ENCODE results near the gene ZFP1.

The ZFP1 gene

DNA sequence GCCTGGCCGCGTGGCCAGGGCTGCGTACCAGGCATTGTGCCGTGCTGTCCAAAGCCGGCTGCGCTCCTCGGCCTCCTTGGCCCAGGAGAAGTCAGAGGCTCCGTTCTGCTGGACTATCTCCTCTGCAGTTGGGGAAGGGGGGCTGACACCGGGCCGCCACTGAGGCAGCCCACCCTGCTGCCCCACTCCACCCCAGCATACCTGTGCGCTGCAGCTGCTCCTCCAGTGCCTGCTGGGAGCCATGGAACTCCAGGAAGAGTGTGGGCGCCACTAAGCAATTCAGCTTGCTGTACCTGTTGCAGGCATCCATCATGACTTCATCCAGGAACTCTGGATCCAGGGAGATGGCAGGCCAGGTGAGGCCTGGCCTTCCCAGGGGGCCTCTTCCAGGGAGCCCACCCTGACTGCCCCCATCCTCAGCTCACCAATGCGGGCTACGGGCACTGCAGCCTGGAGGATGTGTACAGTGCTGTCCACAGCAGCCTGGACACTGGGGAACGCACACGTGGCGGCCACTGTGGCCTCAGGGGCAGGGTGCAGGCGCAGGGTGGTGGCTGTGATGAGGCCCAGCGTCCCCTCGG, 34.7 kb upstream of the ZFP1 start:
- no peak for DNase-seq

DNA sequence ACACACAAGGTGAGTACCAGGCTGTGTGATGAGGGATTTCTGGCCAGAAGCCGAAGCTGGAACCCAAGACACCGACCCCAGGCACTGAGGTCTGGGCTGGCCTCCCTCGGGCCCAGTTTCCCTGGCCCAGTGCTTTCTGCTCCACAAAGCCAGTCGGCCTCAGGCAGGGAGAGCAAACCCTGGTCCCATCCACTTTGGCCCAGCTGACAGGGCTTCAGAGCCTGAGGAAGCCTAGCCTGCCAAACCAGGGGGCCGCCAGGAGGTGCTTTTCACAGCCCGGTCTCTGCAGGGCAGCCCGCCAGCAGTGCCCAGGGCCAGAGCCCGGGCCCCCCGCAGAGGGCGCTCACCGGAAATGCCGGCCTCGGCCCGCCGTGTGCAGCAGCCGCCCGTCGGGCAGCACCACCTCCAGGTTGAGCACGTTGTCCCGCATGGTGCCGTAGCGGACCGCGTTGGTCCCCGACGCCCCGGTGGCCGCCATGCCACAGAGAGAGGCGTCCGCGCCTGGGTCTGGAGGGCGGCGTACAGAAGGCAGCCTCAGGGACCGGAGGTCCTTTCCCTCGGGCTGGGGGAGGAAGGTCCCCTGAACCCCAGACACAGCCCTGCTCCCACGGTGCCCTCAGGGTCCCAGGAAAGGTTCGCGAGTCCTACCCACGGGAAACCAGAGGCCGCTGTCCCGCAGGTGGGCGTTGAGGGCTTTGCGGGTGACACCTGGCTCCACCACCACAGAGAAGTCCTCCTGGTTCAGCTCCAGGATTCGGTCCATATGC, 34.0 kb upstream of the ZFP1 start:
- DNase-seq, result no peak

DNA sequence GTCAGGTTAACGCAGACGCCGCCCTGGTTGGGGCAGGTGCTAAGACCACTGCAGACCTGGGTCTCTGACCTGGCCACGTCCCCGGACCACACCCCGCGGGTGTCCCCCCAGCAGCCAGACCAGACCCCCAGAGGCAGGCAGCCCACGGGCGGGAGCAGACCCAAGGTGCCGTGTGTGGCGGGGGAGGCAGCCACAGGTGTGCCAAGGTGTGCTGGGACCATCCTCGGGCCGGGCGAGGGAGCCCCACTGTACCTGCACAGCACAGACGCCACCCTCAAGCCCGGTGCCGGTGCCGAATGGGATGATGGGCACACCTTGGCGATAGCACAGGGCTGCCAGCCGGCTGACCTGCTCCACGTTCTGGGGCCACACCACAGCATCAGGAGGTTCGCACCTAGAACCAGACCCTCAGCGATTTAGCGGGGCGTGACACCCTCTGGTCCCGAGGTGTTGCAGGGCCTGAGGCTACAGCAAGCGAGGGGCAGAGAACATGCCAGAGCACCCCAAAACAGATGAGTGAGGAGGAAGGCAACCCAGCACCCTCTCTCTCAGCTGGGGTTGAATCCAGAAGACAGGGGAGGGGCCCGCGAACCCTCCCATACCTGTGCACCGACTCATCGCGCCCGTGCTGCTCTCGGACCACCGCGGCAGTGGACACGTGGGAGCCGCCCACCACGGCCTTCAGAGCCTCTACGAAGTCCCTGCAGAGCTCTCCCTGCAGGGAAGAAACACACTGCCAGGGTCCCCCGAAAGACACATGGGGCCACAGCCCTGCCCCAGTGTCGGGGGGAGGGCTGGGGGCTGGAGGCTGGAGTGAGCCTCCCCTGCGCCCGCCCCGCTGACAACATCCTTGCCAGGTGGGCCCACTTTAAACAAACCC, 33.1 kb upstream of the ZFP1 start:
- DNase-seq, result no peak

DNA sequence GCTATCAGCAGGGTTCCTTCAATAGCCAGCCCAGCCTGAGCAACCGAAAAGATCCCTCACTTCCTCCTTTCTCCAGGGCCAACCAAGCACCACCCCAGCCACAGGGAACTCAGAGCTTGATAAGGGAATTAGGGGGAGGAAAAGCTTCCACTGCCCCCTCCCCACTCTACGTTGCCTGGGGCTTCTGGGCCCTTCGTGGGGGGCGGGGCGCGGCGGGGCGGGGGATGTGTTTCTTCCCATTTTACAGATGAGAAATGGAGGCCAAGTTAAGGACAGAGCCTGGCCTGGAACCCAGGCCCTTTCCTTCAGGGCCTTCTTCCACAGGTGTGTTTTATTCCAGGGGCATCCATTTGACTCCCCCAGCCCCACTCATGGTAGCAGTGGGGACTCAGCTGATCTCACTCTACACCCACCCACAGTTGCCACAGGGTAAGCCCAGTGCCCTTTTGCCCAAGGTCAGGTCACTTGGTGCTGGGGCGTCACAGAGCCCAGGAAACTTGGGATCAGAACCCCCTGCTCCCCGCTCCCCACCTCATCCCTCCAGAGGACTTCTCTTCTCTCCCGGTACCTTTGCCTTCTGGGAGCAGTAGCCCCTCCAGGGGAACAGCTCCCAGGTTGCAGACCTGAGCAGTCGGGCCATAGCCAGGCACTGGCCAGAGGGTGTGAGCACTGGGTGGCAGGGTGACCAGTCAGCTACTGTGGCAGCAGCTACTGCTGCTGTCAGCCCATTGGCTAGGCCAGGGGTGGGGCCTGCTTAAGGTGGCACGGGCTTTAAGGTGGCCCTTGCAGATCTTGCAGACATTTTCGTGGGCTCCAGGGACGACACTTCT, 32.0 kb upstream of the ZFP1 start, which contains the start of gene LDHD:
Gene LDHD, minus strand, starts transcription at position 700 of the 830 bp plus-strand sequence. Its CDS starts 60 bp downstream, at position 640.
- DNase-seq, result peak in 1 of 3 experiments; percentile 4

DNA sequence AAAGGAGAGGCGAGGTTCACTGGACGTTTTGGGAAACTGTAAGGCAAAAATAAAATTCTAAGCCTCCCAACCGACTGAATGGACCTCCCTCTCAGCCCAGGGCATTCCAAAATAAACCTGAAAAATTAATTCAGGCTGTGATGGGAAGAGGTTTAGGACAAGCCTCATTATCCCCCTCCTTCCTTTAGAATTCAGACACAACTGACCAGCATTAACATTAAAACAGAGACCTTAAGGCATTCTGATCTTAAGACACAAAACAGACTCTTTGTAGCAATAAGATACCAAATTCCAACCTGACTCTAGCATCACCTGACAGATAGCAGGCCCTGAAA, 31.4 kb upstream of the ZFP1 start:
- DNase-seq, result no peak

DNA sequence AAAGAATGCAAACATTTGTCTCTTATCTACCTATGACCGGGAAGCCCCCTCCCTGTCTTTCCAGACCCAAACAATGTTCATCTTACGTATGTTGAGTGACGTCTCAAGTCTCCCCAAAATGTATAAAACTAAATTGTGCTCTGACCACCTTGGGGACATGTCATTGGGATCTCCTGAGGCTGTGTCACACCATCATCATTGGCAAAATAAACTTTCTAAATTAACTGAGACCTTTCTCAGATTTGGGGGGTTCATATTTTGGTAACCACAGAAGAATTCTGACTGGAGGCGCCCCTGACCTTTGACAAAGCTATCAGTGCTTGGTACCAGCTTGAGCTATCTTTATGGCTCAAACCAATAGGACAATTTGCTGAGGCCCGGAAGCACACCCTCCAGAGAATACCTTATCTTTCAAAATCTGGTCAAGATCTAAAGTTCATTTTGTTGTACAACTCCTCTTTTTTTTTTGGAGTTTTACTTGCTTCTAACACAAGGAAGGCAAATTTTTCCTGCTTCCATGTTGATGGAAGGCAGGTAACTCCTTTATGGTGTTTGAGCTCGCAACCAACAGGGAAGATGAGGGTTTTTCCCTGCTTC, 29.3 kb upstream of the ZFP1 start:
- no peak for DNase-seq

DNA sequence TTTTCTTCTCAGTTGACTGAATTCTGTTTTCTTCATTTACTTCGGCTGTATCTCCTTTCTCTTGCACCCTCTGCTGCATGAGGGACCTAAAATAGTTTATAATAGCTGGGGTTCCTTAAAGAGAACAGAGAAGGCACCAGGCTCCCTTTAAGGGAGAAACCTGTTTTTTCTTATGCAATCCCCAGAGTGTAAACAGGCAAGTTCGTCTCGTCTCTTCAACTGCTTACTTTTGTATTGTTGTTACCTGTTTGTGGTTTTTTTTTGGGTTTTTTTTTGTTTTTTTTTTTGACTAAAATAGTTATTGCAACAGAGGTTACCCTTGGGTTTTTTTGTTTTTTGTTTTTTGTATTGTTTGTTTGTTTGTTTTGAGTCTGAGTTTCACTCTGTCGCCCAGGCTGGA, 28.1 kb upstream of the ZFP1 start:
- no peak for DNase-seq

DNA sequence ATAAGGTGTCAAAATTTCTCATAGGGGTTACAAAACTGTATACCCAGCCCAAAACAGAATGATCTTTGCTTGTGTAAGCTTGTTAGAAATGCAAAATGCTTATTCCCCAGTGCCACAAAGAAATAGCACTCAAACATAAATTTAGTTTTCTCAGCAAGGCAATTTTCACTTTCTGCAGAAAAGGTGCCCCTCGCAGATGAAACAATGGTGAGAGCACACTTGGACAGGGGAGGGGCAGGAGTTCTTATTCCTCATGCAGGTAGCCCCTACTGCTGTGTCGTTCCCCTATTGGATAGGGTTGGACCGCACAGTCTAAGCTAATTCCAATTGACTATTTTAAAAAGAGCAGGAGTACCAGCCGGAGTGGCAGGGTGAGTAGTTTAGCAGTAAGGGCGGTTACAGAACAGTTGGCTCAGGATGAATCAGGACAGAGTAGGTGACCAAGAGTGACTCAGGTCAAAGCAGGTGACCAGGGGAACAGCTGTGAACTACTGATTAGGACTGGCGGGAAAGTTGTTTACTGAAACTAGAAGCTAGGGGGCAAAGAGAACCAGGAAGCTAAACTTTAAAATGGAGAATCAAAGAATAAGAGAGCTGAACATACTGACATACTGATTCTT, 26.3 kb upstream of the ZFP1 start:
- no peak for DNase-seq

DNA sequence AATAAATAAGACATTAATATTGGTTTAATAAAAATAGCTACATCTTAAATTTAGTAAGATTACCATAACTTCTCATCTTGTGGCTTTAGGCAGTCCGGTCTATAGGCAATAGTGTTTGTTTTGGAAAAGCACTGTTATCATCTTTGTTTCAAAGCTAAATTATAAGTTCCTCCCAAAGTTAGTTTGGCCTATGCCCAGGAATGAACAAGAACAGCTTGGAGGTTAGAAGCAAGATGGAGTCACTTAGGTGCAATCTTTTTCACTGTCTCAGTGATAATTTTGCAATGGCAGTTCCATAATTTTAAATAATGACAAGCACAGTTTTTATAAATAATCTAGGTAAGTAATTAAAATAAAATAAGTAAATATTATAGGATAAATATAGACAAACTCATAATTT, 25.7 kb upstream of the ZFP1 start:
- no peak for DNase-seq

DNA sequence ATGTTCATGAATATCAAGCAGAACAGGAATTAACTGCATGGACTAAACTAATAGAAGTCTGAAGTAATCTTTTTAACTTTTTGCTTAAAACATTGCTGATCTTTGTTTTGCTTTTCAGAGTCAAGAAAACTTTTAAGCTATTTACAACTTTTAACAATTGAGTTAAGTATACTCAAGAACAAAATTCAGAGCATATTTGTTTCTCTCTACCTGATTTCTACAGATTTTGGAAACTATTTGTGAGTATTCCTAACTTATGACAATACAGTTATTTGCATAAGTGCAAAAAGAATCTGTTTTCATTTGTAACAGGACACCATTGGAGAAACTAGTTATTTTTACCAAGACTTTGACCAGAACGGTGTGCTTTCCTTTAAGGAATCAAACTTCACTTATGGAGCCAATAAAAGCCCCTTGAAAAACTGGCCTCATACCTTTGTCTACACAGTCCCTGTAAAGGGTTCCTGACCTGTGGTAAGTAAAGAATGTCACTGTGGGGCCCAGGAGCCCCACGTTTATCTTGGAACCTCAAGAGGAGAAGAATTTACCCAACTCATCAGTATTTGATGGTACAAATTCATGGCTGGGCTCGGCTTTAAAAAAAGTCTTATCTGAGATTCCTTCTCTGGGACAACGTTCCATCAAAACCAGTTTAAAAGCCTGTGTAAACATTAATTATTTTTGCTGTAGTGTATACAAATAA, 20.5 kb upstream of the ZFP1 start:
- DNase-seq, result no peak

DNA sequence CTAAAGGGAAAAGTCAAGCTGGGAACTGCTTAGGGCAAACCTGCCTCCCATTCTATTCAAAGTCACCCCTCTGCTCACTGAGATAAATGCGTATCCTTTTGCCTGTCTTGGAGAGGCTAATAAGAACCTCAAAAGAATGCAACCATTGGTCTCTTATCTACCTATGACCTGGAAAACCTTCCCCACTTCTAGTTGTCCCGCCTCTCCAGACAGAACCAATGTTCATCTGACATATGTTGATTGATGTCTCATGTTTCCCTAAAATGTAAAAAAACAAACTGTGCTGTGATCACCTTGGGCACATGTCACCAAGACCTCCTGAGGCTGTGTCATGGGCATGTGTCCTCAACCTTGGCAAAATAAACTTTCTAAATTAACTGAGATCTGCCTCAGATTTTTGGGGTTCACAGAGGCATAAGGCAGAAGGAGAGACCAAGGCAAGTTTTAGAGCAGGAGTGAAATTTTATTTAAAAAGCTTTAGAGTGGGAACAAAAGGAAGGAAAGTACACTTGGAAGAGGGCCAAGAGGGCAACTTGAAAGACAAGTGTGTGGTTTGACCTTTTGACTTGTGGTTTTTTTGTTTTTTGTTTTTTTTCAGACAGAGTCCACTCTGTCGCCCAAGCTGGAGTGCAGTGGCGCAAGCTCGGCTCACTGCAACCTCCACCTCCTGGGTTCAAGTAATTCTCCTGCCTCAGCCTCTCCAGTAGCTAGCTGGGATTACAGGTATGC, 18.7 kb upstream of the ZFP1 start:
- DNase-seq, result peak in 1 of 3 experiments; percentile 10

DNA sequence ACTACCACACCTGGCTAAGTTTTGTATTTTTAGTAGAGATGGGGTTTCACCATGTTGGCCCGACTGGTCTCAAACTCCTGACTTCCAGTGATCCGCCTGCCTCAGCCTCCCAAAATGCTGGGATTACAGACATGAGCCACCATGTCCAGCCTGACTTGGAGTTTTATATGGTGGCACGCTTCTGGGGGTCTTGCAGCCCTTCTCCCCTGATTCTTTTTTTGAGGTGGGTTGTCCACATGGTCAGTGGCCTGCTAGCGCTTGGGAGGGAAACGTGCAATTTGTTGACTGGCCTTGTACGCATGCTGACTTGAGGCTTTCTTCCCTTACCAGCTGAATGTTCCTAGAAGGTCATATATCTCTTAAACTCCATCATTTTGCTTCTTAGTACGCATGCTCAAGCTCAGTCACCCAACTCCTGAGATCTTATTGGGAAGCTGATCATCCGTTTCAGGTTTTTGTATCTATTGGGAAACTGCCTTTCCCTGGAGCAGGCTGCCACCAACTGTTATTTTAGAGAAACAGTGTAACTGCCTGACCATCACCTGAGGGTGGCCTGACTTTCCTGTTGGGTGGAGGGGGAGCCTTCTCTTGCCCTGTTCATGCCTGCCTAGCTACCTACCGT, 18.1 kb upstream of the ZFP1 start:
- no peak for DNase-seq

DNA sequence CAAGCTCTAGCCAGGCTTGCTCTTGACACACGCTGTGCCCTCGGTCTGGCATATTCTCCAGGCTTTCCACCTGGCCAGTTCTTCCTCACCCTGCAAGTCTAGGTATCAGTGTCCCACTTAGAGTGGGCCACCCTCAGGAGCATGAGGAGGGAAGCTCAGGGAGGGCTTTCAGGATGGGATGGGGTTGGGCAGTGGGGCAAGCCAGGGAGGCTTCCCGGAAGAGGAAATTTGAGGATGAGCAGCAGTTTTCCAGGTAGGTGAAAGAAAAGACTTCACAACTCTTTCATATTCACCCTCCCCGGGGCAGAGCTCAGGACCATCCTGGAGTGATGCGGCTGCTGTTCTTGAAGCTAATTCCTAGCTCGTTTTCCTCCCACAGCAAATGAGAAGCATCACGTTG, 17.2 kb upstream of the ZFP1 start:
- DNase-seq, result no peak

DNA sequence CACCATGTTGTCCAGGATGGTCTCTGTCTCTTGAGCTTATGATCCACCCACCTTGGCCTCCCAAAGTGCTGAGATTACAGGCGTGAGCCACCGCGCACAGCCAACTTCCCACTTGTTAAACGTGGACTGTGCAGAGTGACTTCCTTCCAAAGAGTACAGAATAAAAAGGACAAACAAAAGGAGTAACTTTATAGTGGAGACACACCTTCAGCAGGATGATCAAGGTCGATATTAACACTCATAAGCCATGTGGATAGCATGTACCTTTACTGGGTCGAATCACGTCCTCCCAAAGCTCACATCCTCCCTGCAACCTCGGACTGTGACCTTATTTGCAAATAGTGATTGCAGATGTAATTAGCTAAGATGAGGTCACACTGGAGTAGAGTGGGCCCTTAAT, 10.1 kb upstream of the ZFP1 start:
- DNase-seq, result no peak

DNA sequence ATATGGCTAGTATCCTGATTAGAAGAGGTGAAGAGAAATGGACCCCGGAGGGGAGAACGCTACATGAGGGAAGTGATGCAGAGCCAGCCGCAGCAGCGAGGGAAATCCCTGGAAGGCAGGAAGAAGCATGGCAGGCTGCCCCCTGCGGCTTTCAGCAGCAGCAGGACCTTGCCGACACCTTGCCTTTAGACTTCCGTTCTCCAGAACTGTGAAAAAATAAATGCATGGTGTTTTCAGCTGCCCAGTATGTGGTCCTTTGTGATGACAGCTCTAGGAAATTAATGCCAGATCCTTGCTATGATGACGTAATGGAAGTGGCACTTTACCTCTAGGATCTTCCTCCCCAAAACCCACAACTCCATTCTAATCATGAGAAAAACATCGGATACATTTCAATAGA, 9.7 kb upstream of the ZFP1 start:
- peak in 1 of 3 experiments; percentile 27 for DNase-seq

DNA sequence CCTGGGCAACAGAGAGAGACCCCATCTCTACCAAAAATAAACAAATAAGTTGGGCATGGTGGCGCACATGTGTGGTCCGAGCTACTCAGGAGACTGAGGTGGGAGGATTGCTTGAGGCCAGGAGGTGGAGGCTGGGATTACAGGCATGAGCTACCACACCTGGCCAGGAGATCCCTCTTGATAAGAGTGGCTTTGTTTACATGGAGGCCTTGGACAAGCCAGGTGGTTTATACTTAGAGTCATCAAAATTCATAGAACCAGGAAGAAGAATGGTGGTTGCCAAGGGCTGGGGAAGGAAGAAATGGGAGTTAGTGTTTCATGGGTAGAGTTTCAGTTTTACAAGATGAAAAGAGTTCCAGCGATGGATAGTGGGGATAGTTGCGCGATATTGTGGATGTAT, 8.8 kb upstream of the ZFP1 start:
- no peak for DNase-seq

DNA sequence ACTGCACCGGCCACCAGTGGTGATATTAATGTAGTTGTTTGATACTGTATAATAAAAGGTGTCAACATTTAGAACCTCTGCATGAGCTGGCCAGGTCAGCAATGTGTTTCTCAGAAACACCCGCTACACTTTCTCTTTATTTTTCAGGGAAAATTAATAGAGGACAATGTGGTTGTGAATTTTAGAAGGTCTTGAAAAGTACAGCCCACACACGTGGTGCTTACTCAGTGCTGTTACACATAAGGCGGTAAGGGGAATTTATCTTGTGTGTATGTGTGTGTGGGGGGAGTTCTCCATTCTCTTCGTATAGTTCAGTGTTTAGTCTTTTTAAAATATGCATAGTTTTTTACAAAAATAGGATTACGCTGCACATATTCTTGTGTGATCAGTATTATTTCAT, 4.4 kb upstream of the ZFP1 start:
- no peak for DNase-seq

DNA sequence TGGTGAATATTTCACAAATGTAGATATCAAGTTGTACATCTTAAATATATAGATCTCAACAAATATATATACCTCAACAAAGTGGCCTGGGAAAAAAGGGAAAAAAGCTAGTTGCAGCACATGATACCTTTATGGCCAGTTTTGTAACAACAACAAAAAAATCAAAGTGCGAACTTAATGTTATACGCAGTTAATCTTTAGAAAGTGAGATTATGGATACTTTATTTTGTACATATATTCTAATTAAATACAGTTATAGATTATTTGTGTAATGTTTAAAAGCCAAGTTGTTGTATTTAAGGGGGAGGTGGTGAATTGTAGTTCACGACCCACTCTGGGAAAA, 385 bp upstream of the ZFP1 start:
- DNase-seq, result no peak

DNA sequence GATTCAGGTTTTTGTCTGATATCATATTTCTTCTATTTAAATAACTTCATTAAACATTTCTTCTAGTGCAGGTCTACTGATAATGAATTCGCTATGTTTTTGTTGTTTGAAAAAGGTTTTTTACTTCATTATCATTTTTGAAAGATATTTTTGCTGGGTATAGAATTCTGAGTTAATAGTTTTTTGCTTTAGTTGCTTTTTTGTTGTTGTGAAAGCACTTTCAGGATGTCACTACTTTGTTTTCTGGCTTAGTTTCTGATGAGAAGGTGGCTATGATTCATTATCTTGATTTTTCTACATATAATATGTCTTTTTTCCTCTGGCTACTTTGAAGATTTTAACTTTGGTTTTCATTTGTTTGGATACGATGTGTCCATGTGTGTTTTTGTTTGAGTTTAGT, 3.5 kb downstream of the ZFP1 start:
- DNase-seq, result no peak

DNA sequence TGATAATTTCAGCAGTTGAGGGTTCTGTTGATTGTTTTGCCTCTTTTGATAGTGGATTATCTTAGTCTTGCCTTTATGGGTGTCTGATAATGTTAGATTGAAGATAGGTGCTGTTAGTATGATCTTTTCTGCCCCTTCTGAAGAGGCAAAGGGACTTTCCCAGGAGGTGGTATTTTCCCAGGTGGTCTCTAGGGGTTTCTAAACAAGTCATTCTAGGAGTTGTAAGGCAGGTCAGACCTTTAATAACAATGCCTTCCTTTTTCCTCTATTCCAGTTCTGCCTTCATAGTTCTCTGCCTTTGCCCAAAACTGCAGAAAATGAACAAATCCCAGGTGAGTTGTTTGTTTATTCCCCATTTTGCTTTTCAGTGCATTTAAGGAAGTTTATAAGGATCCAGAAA, 4.3 kb downstream of the ZFP1 start:
- no peak for DNase-seq

All from NCI-H1417 (cell line).